HG02642 (cell line): Measurements from ENCODE around the gene ZCCHC14.

Experiments
- ATAC-seq: cut with Tn5 transposase; IDR thresholded peaks from one replicate; pipeline ENCODE4 v1.9.1; 2021; ENCODE audit warnings: mild to moderate bottlenecking; ENCODE audit not compliant: unreplicated experiment, poor library complexity

ZCCHC14 gene

GRCh38 chr16:87438611-87438985, 54.2 kb downstream of the ZCCHC14 start:
- ATAC-seq = no peak

GRCh38 chr16:87437911-87438610, 54.8 kb downstream of the ZCCHC14 start:
- no peak for ATAC-seq

- ATAC-seq = no peak
These were observed 55.5 kb downstream of the ZCCHC14 start for GRCh38 chr16:87437327-87437726.

GRCh38 chr16:87436225-87437172, 56.3 kb downstream of the ZCCHC14 start:
- no peak for ATAC-seq

- ATAC-seq = no peak
These were observed 57.2 kb downstream of the ZCCHC14 start for GRCh38 chr16:87435372-87436224.

GRCh38 chr16:87434146-87434667, 58.6 kb downstream of the ZCCHC14 start:
- no peak for ATAC-seq

GRCh38 chr16:87432330-87432915, 60.4 kb downstream of the ZCCHC14 start:
- ATAC-seq = no peak

- ATAC-seq = no peak
These were observed 60.9 kb downstream of the ZCCHC14 start for GRCh38 chr16:87431926-87432325.

GRCh38 chr16:87426423-87427215, 66.2 kb downstream of the ZCCHC14 start:
- ATAC-seq = no peak

- ATAC-seq = no peak
These were observed 66.9 kb downstream of the ZCCHC14 start for GRCh38 chr16:87425941-87426340.

- ATAC-seq = no peak
These were observed 68.6 kb downstream of the ZCCHC14 start for GRCh38 chr16:87424266-87424665.

- no peak for ATAC-seq
These were observed 69.4 kb downstream of the ZCCHC14 start for GRCh38 chr16:87423429-87423828.

GRCh38 chr16:87422106-87422505, 70.7 kb downstream of the ZCCHC14 start:
- ATAC-seq = no peak

GRCh38 chr16:87421003-87421912, 71.6 kb downstream of the ZCCHC14 start:
- ATAC-seq = no peak

- ATAC-seq = no peak
These were observed 72.5 kb downstream of the ZCCHC14 start for GRCh38 chr16:87420026-87421002.

- ATAC-seq = no peak
These were observed 74.2 kb downstream of the ZCCHC14 start for GRCh38 chr16:87418644-87419043.

- ATAC-seq = no peak
These were observed 74.6 kb downstream of the ZCCHC14 start for GRCh38 chr16:87418216-87418615.
